ENCODE results near the gene LEFTY2. TPM values are rescaled to one million over a fixed set of nuclear protein-coding genes. Genes with fewer than 3 reads are reported as not detected.
A peak's percentile ranks its signal among the peaks of the same experiment; 100 is the strongest.
"Not testable (repeated sequence)": the region's sequence is repeated elsewhere in the genome, so short reads cannot be mapped to it uniquely, and the experiment has no call there.

LEFTY2 gene
- total and polyA plus RNA-seq, 3 donors from 2014 or later, result 4.2 to 10.0 (median 4.7) TPM

GRCh38 chr1:225941942-225942222, 862 bp upstream of the LEFTY2 start:
- Histone ChIP-seq H3K4me1 (peaks cover 17% of the 10 kb centered on the region), H3K27me3 (no peaks in the 10 kb centered on the region), H3K4me3 (no peak overlapping the region), H3K27ac (no peak overlapping the region), H3K9me3 (no peaks in the 10 kb centered on the region), H3K36me3 (ENCODE audit: low read depth, missing control alignments) (no peaks in the 10 kb centered on the region)
- 27 to 43% methylated on average over 1 of the region's 1 CpG for WGBS, 2 donors
- TF ChIP-seq POLR2A (IDR thresholded peaks at IDR 0.05), result no peak
- TF ChIP-seq, protein P1, sequence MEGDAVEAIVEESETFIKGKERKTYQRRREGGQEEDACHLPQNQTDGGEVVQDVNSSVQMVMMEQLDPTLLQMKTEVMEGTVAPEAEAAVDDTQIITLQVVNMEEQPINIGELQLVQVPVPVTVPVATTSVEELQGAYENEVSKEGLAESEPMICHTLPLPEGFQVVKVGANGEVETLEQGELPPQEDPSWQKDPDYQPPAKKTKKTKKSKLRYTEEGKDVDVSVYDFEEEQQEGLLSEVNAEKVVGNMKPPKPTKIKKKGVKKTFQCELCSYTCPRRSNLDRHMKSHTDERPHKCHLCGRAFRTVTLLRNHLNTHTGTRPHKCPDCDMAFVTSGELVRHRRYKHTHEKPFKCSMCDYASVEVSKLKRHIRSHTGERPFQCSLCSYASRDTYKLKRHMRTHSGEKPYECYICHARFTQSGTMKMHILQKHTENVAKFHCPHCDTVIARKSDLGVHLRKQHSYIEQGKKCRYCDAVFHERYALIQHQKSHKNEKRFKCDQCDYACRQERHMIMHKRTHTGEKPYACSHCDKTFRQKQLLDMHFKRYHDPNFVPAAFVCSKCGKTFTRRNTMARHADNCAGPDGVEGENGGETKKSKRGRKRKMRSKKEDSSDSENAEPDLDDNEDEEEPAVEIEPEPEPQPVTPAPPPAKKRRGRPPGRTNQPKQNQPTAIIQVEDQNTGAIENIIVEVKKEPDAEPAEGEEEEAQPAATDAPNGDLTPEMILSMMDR (IDR thresholded peaks at IDR 0.05), result no peak
- intact Hi-C loops (cut with DNase I; ENCODE audit: low total_unique reads), result no loop called here
- DNase-seq, result no peak

GRCh38 chr1:225940385-225941151, 452 bp downstream of the LEFTY2 start:
- 54 to 62% methylated on average over 6 to 25 of the region's 25 CpGs for WGBS, 2 donors
- Histone ChIP-seq H3K9me3 (no peaks in the 10 kb centered on the region), H3K4me1 (peaks cover 17% of the 10 kb centered on the region), H3K4me3 (no peak overlapping the region), H3K27ac (peak overlapping the region; percentile 76 to 80), H3K27me3 (no peaks in the 10 kb centered on the region), H3K36me3 (ENCODE audit: low read depth, missing control alignments) (no peaks in the 10 kb centered on the region)
- TF ChIP-seq POLR2A (IDR thresholded peaks at IDR 0.05), result no peak
- TF ChIP-seq, protein P1 (IDR thresholded peaks at IDR 0.05), result no peak
- no peak for DNase-seq
- intact Hi-C loops (cut with DNase I; ENCODE audit: low total_unique reads), result no loop called here

- H3K27ac ChIP-seq; H3K9me3 ChIP-seq; intact Hi-C loops (cut with DNase I; ENCODE audit: low total_unique reads); DNase-seq; H3K36me3 ChIP-seq (ENCODE audit: low read depth, missing control alignments); H3K27me3 ChIP-seq: not testable (repeated sequence)
- WGBS, 2 donors, result 62 to 83% methylated on average over 1 to 3 of the region's 8 CpGs
- peak overlapping the region in 1 of 2 donors; percentile 26 for H3K4me3 ChIP-seq
- peaks cover 17% of the 10 kb centered on the region for H3K4me1 ChIP-seq
Observed at GRCh38 chr1:225939939-225940310, 1.1 kb downstream of the LEFTY2 start.

DNA sequence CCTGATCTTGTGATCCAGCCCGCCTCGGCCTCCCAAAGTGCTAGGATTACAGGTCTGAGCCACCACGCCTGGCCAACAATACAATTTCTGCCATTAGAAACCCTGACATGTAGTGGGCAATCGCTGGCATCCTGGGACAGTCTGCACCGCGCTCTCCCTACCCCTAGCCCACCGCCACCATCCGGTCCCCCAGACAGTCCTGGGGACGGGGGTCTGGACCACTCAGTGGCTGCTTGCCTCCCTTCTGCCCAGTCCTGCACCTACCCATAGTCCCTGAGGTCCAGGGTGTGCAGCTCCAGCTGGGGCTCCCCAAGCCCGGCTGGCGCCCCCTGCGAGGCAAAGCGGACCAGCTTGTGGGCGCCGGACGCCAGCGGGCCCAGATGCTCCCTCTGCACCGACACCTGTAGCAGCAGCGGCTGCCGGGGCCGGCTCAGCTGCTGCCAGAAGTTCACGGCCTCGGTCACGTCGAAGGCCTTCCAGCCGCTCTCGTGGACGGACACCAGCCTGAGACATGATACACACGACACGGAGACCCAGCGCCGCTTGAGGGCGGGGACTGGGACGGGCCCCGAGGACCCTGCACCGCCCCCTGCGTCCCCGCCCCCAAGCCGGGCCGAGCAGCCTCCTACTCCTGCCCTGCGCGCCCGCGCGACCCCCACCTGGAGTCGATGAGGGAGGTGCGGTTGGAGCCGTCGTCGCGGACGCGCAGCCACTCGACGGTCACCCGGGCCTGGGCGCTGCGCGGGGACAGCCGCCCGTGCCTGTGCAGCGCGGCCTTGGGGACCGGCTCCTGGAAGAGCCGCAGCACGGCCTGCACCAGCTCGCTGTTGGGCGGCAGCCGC, 1.7 kb downstream of the LEFTY2 start:
- H3K4me3 ChIP-seq, result peak overlapping the region in 1 of 2 donors; percentile 26
- WGBS, 2 donors, result 50 to 65% methylated on average over 2 to 17 of the region's 69 CpGs
- DNase-seq, result not testable (repeated sequence)

GRCh38 chr1:225937048-225937968, 3.7 kb downstream of the LEFTY2 start:
- intact Hi-C loops (cut with DNase I; ENCODE audit: low total_unique reads), result no loop called here
- TF ChIP-seq, protein P1 (IDR thresholded peaks at IDR 0.05), result no peak
- no peak for TF ChIP-seq POLR2A (IDR thresholded peaks at IDR 0.05)
- WGBS, 2 donors, result 80 to 93% methylated on average over 9 to 21 of the region's 21 CpGs

More for the DNA sequence above, 1.7 kb downstream of the LEFTY2 start:
- H3K36me3 ChIP-seq (ENCODE audit: low read depth, missing control alignments); H3K27ac ChIP-seq; H3K27me3 ChIP-seq; H3K9me3 ChIP-seq; intact Hi-C loops (cut with DNase I; ENCODE audit: low total_unique reads): not testable (repeated sequence)
- H3K4me1 ChIP-seq, result peaks cover 17% of the 10 kb centered on the region

More at GRCh38 chr1:225937048-225937968, 3.7 kb downstream of the LEFTY2 start:
- no peak for DNase-seq
- Histone ChIP-seq H3K27me3 (no peaks in the 10 kb centered on the region), H3K36me3 (ENCODE audit: low read depth, missing control alignments) (no peaks in the 10 kb centered on the region), H3K9me3 (no peaks in the 10 kb centered on the region), H3K4me1 (peaks cover 17% of the 10 kb centered on the region), H3K4me3 (no peak overlapping the region), H3K27ac (no peak overlapping the region)

Measured in testis (tissue), 3 donors.